Choroid plexus epithelial cell (primary cell): Measurements from ENCODE around the gene WFS1.

Source experiments
- DNase-seq: peaks from one replicate; pipeline ENCODE4 v3.0.0-alpha.2; 2010; ENCODE audit warnings: low read depth
- H3K4me3 ChIP-seq: 2 replicates; pipeline ENCODE4 v1.5.1; 2011; ENCODE audit warnings: low read depth, mild to moderate bottlenecking, control low read depth, low read length, moderate library complexity
- CTCF ChIP-seq: conservative IDR thresholded peaks from 2 replicates; pipeline ENCODE4 v1.5.1; 2011; ENCODE audit warnings: low read depth, mild to moderate bottlenecking, control low read depth, inconsistent platforms, low read length, moderate library complexity

Gene WFS1

GRCh38 chr4:6307230-6307629 lies 37.6 kb downstream of the WFS1 start:
- DNase-seq, result no peak
- no peak overlapping the region for H3K4me3 ChIP-seq
- no peak for TF ChIP-seq CTCF

- no peak for TF ChIP-seq CTCF
- DNase-seq, result no peak
- H3K4me3 ChIP-seq, result no peak overlapping the region
Measured at GRCh38 chr4:6307891-6308290, 38.2 kb downstream of the WFS1 start.

- no peak for TF ChIP-seq CTCF
- H3K4me3 ChIP-seq, result peak overlapping the region; percentile 47
- DNase-seq, result no peak
Measured at GRCh38 chr4:6308899-6309643, 39.4 kb downstream of the WFS1 start.

GRCh38 chr4:6309777-6310176 lies 40.1 kb downstream of the WFS1 start:
- TF ChIP-seq CTCF, result no peak
- DNase-seq, result no peak
- no peak overlapping the region for H3K4me3 ChIP-seq

GRCh38 chr4:6313216-6313615 lies 43.6 kb downstream of the WFS1 start:
- no peak overlapping the region for H3K4me3 ChIP-seq
- no peak for DNase-seq
- no peak for TF ChIP-seq CTCF

- H3K4me3 ChIP-seq, result no peak overlapping the region
- no peak for DNase-seq
- TF ChIP-seq CTCF, result no peak
Measured at GRCh38 chr4:6316461-6317003, 46.9 kb downstream of the WFS1 start.

GRCh38 chr4:6318206-6318605 lies 48.6 kb downstream of the WFS1 start:
- no peak for TF ChIP-seq CTCF
- no peak overlapping the region for H3K4me3 ChIP-seq
- DNase-seq, result no peak
